SH-SY5Y (cell line): ENCODE measurements around the gene TSPAN15.

Source experiments
- GATA2 ChIP-seq: IDR thresholded peaks from 2 replicates; pipeline ENCODE4 v1.6.1; 2011; ENCODE audit warnings: mild to moderate bottlenecking, low read depth, low read length
- GATA3 ChIP-seq: IDR thresholded peaks from 2 replicates; pipeline ENCODE4 v1.6.1; 2011; ENCODE audit warnings: low read depth, mild to moderate bottlenecking, low read length, moderate library complexity

GRCh38 chr10:69499726-69500689 is 48.7 kb downstream of the TSPAN15 start:
- TF ChIP-seq GATA3 (no peak), GATA2 (no peak)
